DMS 273 treated with DMSO at 0.1 percent for 48 hours (cell line): ENCODE data around the gene ANKIB1.
"Not testable (repeated sequence)": the region's sequence is repeated elsewhere in the genome, so short reads cannot be mapped to it uniquely, and the experiment has no call there.

Experiments used
- DNase-seq: peaks from one replicate; lab custom pipeline; 2025; lab: John Stamatoyannopoulos, UW

Gene ANKIB1

GRCh38 chr7:92245487-92246359, at the start of gene ANKIB1, which contains the start of gene KRIT1:
ANKIB1 (plus strand) TSS chr7:92245974; CDS start chr7:92294979, 49,005 bp downstream.
KRIT1 (minus strand) TSS chr7:92245914; CDS start chr7:92242135, 3,779 bp downstream.
- peak; percentile 74 for DNase-seq

- no peak for DNase-seq
Observed at GRCh38 chr7:92200791-92201190, 45.0 kb upstream of the ANKIB1 start.

- DNase-seq = no peak
Observed at GRCh38 chr7:92205987-92206386, 39.8 kb upstream of the ANKIB1 start.

GRCh38 chr7:92206672-92207071, 39.1 kb upstream of the ANKIB1 start:
- no peak for DNase-seq

- no peak for DNase-seq
Observed at GRCh38 chr7:92221766-92222165, 24.0 kb upstream of the ANKIB1 start.

- no peak for DNase-seq
Observed at GRCh38 chr7:92226981-92227380, 18.8 kb upstream of the ANKIB1 start.

GRCh38 chr7:92228100-92228499, 17.7 kb upstream of the ANKIB1 start:
- no peak for DNase-seq

- DNase-seq = no peak
Observed at GRCh38 chr7:92228742-92229141, 17.0 kb upstream of the ANKIB1 start.

GRCh38 chr7:92230547-92230946, 15.2 kb upstream of the ANKIB1 start:
- no peak for DNase-seq

- no peak for DNase-seq
Observed at GRCh38 chr7:92242972-92243371, 2.8 kb upstream of the ANKIB1 start.

GRCh38 chr7:92244808-92245486, 827 bp upstream of the ANKIB1 start:
- DNase-seq = peak; percentile 15

- DNase-seq = peak; percentile 25
Observed at GRCh38 chr7:92246360-92247101, 757 bp downstream of the ANKIB1 start.

GRCh38 chr7:92250603-92251002, 4.8 kb downstream of the ANKIB1 start:
- DNase-seq = no peak

GRCh38 chr7:92251181-92251580, 5.4 kb downstream of the ANKIB1 start:
- DNase-seq = no peak

- no peak for DNase-seq
Observed at GRCh38 chr7:92253251-92253650, 7.5 kb downstream of the ANKIB1 start.

- DNase-seq = not testable (repeated sequence)
Observed at GRCh38 chr7:92254800-92255199, 9.0 kb downstream of the ANKIB1 start.

GRCh38 chr7:92255308-92255707, 9.5 kb downstream of the ANKIB1 start:
- DNase-seq = no peak

GRCh38 chr7:92259062-92259461, 13.3 kb downstream of the ANKIB1 start:
- DNase-seq = no peak

- DNase-seq = no peak
Observed at GRCh38 chr7:92259610-92260247, 14.0 kb downstream of the ANKIB1 start.

GRCh38 chr7:92260248-92260781, 14.5 kb downstream of the ANKIB1 start:
- no peak for DNase-seq

GRCh38 chr7:92266415-92267241, 20.9 kb downstream of the ANKIB1 start:
- DNase-seq = no peak
